Suprapubic skin (tissue), 4 donors: ENCODE measurements around the gene GLCCI1.

Experiments used
- CTCF ChIP-seq, 2 donors: fragments of 200-600 bp in 1 of 2; fragments of 450-650 bp in 1 of 2; sonication (generic) in 1 of 2; IDR thresholded peaks; one replicate each; pipeline ENCODE4 v1.5.1; 2016 to 2019; ENCODE audit warnings: antibody characterized with exemption in 2 of 2, mild to moderate bottlenecking in 1 of 2, moderate library complexity in 1 of 2
- EP300 ChIP-seq: sonication (generic); formaldehyde crosslinking; IDR thresholded peaks from one replicate; pipeline ENCODE4 v1.6.1; 2017; ENCODE audit warnings: antibody characterized with exemption
- POLR2A ChIP-seq, 2 donors: fragments of 450-650 bp; IDR thresholded peaks; one replicate each; pipeline ENCODE4 v1.6.1; 2017; ENCODE audit warnings: antibody characterized with exemption in 2 of 2, mild to moderate bottlenecking in 2 of 2, moderate library complexity in 2 of 2
- POLR2AphosphoS5 ChIP-seq, 3 donors: sonication (generic); formaldehyde crosslinking; IDR thresholded peaks; one replicate each; pipeline ENCODE4 v1.6.1; 2017; ENCODE audit warnings: antibody characterized with exemption in 3 of 3

- TF ChIP-seq CTCF (IDR thresholded peaks at IDR 0.05) (no peak), POLR2A (IDR thresholded peaks at IDR 0.05) (no peak), EP300 (no peak), POLR2AphosphoS5 (IDR thresholded peaks at IDR 0.05) (no peak)
These were observed 76.3 kb downstream of the GLCCI1 start for GRCh38 chr7:8044761-8045430.
